SK-N-SH treated with all-trans-retinoic acid at 6 μM for 48 hours (cell line): ENCODE results near the gene NPR1.

Experiments used
- ATAC-seq: fragments of 200-7000 bp; cut with Tn5 transposase; 3 replicates; pipeline ENCODE4 v1.9.1; 2020; ENCODE audit warnings: mild to moderate bottlenecking, moderate library complexity
- ARNTL ChIP-seq: fragments of 450-650 bp; formaldehyde crosslinking; IDR thresholded peaks from 2 replicates; pipeline ENCODE4 v1.5.0; 2020; ENCODE audit warnings: low read depth, mild to moderate bottlenecking, moderate library complexity, borderline replicate concordance
- BACH2 ChIP-seq: fragments of 250-450 bp; sonication (Bioruptor Pico); IDR thresholded peaks from 2 replicates; pipeline ENCODE4 v1.9.0; 2021; ENCODE audit warnings: mild to moderate bottlenecking, borderline replicate concordance
- CSDC2 ChIP-seq: fragments of 250-450 bp; sonication (Bioruptor Pico); IDR thresholded peaks from 2 replicates; pipeline ENCODE4 v1.5.0; 2020; ENCODE audit warnings: mild to moderate bottlenecking, moderate library complexity
- ESRRG ChIP-seq: fragments of 250-450 bp; sonication (Bioruptor Pico); IDR thresholded peaks from 2 replicates; pipeline ENCODE4 v1.6.1; 2021; ENCODE audit warnings: mild to moderate bottlenecking
- GLIS3 ChIP-seq: fragments of 250-450 bp; sonication (Bioruptor Pico); IDR thresholded peaks from 2 replicates; pipeline ENCODE4 v1.5.0; 2020; ENCODE audit warnings: mild to moderate bottlenecking, moderate library complexity
- ISL1 ChIP-seq: fragments of 250-450 bp; sonication (Bioruptor Pico); IDR thresholded peaks from 2 replicates; pipeline ENCODE4 v2.1.2; 2022; ENCODE audit warnings: mild to moderate bottlenecking, moderate library complexity
- OSR1 ChIP-seq: fragments of 250-450 bp; sonication (Bioruptor Pico); IDR thresholded peaks from 2 replicates; pipeline ENCODE4 v1.8.0; 2022; ENCODE audit warnings: moderate library complexity, mild to moderate bottlenecking, inconsistent platforms
- PPARA ChIP-seq: fragments of 250-450 bp; sonication (Bioruptor Pico); IDR thresholded peaks from 2 replicates; pipeline ENCODE4 v1.5.0; 2020; ENCODE audit warnings: mild to moderate bottlenecking, borderline replicate concordance
- TCF4 ChIP-seq: fragments of 250-450 bp; sonication (Bioruptor Pico); IDR thresholded peaks from 2 replicates; pipeline ENCODE4 v1.8.0; 2021; ENCODE audit warnings: mild to moderate bottlenecking, moderate library complexity, borderline replicate concordance
- TOX ChIP-seq: fragments of 250-450 bp; sonication (Bioruptor Pico); IDR thresholded peaks from 2 replicates; pipeline ENCODE4 v1.8.0; 2021; ENCODE audit warnings: mild to moderate bottlenecking, moderate library complexity, borderline replicate concordance
- ZFP3 ChIP-seq: fragments of 250-450 bp; sonication (Bioruptor Pico); IDR thresholded peaks from 2 replicates; pipeline ENCODE4 v1.5.0; 2020; ENCODE audit warnings: mild to moderate bottlenecking, moderate library complexity
- ZFP30 ChIP-seq: fragments of 450-650 bp; formaldehyde crosslinking; IDR thresholded peaks from 2 replicates; pipeline ENCODE4 v1.5.0; 2022; ENCODE audit warnings: mild to moderate bottlenecking, moderate library complexity
- ZNF565 ChIP-seq: fragments of 450-650 bp; formaldehyde crosslinking; conservative IDR thresholded peaks from 2 replicates; pipeline ENCODE4 v1.5.0; 2020; ENCODE audit warnings: low read depth, mild to moderate bottlenecking, moderate library complexity
- ZNF70 ChIP-seq: fragments of 450-650 bp; formaldehyde crosslinking; IDR thresholded peaks from 2 replicates; pipeline ENCODE4 v1.5.0; 2020; ENCODE audit warnings: mild to moderate bottlenecking, moderate library complexity
- ZNF8 ChIP-seq: fragments of 450-650 bp; formaldehyde crosslinking; IDR thresholded peaks from 2 replicates; pipeline ENCODE4 v1.5.0; 2020; ENCODE audit warnings: mild to moderate bottlenecking, moderate library complexity
- TF ChIP-seq, protein P1 (sequence below): fragments of 250-450 bp; sonication (Bioruptor Pico); IDR thresholded peaks from 2 replicates; pipeline ENCODE4 v1.5.1; 2021; ENCODE audit warnings: mild to moderate bottlenecking, moderate library complexity
- TF ChIP-seq, protein P2 (sequence below): fragments of 250-450 bp; sonication (Bioruptor Pico); IDR thresholded peaks from 2 replicates; pipeline ENCODE4 v1.5.0; 2020; ENCODE audit warnings: mild to moderate bottlenecking, moderate library complexity
- TF ChIP-seq, protein P3 (sequence below): fragments of 250-450 bp; sonication (Bioruptor Pico); IDR thresholded peaks from 2 replicates; pipeline ENCODE4 v1.8.0; 2020; ENCODE audit warnings: mild to moderate bottlenecking, moderate library complexity, borderline replicate concordance
- TF ChIP-seq, protein P4 (sequence below): fragments of 250-450 bp; sonication (Bioruptor Pico); IDR thresholded peaks from 2 replicates; pipeline ENCODE4 v1.5.1; 2020; ENCODE audit warnings: low read depth, mild to moderate bottlenecking, moderate library complexity
- TF ChIP-seq, protein P5 (sequence below): fragments of 250-450 bp; sonication (Bioruptor Pico); IDR thresholded peaks from 2 replicates; pipeline ENCODE4 v1.8.0; 2021; ENCODE audit warnings: low read depth, mild to moderate bottlenecking, moderate library complexity, borderline replicate concordance

Gene NPR1

DNA sequence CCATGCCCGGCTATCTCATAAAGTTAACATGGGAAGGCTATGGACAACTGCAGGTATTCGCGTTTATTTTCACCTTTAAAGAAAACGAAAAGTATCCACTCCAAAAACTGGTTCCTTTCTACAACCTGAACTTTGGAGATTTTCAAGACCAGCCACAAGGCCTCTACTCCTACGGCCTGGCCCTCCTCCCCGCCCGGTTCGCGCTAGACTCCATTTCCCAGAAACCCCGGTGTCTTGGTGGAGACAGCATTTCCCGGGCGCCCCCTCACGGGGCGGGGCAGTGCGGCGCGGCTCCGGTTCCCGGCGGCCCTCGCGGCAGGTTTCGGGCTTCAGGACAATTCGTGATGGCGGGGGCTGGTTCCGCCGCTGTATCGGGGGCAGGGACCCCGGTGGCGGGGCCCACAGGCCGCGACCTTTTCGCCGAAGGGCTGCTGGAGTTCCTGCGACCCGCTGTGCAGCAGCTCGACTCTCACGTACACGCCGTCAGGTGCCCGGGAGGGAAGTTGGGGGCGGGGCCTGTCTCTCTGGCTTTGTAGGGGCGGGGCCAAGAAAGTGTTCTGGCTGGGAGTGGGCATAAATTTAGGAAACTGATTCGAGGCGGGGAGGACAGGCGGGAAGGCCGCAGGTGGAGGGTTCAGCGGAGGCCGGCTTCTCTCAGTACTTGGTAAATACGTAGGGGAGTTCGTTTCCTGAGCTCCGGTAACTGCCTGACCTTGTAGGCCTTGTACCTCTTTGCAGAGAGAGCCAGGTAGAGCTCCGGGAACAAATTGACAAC lies 19.9 kb upstream of the NPR1 start, which contains the start of gene SNAPIN:
SNAPIN (plus strand) TSS at position 304 of the 775 bp plus-strand sequence; CDS start at position 345, 41 bp downstream.
- TF ChIP-seq, protein P1, sequence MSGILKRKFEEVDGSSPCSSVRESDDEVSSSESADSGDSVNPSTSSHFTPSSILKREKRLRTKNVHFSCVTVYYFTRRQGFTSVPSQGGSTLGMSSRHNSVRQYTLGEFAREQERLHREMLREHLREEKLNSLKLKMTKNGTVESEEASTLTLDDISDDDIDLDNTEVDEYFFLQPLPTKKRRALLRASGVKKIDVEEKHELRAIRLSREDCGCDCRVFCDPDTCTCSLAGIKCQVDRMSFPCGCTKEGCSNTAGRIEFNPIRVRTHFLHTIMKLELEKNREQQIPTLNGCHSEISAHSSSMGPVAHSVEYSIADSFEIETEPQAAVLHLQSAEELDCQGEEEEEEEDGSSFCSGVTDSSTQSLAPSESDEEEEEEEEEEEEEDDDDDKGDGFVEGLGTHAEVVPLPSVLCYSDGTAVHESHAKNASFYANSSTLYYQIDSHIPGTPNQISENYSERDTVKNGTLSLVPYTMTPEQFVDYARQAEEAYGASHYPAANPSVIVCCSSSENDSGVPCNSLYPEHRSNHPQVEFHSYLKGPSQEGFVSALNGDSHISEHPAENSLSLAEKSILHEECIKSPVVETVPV (CRISPR knock-in tag), result no peak
- TF ChIP-seq TOX (CRISPR knock-in tag) (no peak), ZNF8 (no peak), PPARA (CRISPR knock-in tag) (no peak), BACH2 (CRISPR knock-in tag) (no peak), CSDC2 (CRISPR knock-in tag) (no peak), ESRRG (no peak), OSR1 (CRISPR knock-in tag) (no peak), ZFP30 (CRISPR knock-in tag) (no peak)
- TF ChIP-seq, all 23 proteins: peak for 0
- ATAC-seq, result peak; percentile 98

DNA sequence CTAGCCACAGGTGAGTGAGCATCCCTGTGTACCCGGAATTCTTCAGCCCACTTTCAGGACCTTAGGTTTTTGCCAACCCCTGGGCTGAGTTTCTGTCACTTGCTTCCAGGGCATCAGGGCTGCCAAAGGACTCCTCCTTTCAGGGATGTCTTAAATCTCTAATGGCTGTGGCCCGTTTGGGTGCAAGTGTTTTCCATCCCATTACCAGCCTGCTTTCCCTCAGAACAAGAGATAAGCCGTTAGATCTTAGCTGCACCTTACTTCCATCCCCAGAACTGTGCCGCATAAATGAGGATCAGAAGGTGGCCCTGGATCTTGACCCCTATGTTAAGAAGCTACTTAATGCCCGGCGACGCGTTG lies 19.3 kb upstream of the NPR1 start:
- peak; percentile 13 for ATAC-seq
- no peak for TF ChIP-seq GLIS3
- no peak for TF ChIP-seq ZNF70 (CRISPR knock-in tag)
- no peak for TF ChIP-seq ARNTL (CRISPR knock-in tag)
- no peak for TF ChIP-seq TOX (CRISPR knock-in tag)
- no peak for TF ChIP-seq OSR1 (CRISPR knock-in tag)
- no peak for TF ChIP-seq ESRRG
- TF ChIP-seq, protein P2, sequence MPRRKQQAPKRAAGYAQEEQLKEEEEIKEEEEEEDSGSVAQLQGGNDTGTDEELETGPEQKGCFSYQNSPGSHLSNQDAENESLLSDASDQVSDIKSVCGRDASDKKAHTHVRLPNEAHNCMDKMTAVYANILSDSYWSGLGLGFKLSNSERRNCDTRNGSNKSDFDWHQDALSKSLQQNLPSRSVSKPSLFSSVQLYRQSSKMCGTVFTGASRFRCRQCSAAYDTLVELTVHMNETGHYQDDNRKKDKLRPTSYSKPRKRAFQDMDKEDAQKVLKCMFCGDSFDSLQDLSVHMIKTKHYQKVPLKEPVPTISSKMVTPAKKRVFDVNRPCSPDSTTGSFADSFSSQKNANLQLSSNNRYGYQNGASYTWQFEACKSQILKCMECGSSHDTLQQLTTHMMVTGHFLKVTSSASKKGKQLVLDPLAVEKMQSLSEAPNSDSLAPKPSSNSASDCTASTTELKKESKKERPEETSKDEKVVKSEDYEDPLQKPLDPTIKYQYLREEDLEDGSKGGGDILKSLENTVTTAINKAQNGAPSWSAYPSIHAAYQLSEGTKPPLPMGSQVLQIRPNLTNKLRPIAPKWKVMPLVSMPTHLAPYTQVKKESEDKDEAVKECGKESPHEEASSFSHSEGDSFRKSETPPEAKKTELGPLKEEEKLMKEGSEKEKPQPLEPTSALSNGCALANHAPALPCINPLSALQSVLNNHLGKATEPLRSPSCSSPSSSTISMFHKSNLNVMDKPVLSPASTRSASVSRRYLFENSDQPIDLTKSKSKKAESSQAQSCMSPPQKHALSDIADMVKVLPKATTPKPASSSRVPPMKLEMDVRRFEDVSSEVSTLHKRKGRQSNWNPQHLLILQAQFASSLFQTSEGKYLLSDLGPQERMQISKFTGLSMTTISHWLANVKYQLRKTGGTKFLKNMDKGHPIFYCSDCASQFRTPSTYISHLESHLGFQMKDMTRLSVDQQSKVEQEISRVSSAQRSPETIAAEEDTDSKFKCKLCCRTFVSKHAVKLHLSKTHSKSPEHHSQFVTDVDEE (CRISPR knock-in tag), result no peak
- TF ChIP-seq, protein P3, sequence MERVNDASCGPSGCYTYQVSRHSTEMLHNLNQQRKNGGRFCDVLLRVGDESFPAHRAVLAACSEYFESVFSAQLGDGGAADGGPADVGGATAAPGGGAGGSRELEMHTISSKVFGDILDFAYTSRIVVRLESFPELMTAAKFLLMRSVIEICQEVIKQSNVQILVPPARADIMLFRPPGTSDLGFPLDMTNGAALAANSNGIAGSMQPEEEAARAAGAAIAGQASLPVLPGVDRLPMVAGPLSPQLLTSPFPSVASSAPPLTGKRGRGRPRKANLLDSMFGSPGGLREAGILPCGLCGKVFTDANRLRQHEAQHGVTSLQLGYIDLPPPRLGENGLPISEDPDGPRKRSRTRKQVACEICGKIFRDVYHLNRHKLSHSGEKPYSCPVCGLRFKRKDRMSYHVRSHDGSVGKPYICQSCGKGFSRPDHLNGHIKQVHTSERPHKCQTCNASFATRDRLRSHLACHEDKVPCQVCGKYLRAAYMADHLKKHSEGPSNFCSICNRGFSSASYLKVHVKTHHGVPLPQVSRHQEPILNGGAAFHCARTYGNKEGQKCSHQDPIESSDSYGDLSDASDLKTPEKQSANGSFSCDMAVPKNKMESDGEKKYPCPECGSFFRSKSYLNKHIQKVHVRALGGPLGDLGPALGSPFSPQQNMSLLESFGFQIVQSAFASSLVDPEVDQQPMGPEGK (CRISPR knock-in tag), result no peak
- TF ChIP-seq, protein P4, sequence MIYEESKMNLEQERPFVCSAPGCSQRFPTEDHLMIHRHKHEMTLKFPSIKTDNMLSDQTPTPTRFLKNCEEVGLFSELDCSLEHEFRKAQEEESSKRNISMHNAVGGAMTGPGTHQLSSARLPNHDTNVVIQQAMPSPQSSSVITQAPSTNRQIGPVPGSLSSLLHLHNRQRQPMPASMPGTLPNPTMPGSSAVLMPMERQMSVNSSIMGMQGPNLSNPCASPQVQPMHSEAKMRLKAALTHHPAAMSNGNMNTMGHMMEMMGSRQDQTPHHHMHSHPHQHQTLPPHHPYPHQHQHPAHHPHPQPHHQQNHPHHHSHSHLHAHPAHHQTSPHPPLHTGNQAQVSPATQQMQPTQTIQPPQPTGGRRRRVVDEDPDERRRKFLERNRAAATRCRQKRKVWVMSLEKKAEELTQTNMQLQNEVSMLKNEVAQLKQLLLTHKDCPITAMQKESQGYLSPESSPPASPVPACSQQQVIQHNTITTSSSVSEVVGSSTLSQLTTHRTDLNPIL (CRISPR knock-in tag), result no peak
- no peak for TF ChIP-seq ISL1 (CRISPR knock-in tag)
- no peak for TF ChIP-seq TCF4 (CRISPR knock-in tag)
- no peak for TF ChIP-seq ZNF565 (CRISPR knock-in tag)

DNA sequence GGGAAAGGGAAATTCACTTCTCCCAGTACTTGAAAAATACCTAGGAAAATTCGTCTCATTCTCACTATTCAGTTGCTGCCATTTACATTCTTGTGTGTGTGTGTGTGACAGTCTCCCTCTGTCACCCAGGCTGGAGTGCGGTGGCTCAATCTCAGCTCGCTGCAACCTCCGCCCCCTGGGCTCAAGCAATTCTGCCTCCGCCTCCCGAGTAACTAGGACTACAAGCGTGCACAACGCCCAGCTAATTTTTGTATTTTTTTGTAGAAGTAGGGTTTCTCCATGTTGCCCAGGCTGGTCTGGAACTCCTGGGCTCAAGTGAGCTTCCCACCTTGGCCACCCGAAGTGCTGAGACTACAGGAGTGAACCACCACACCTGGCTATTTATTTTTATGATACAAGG lies 18.8 kb upstream of the NPR1 start:
- TF ChIP-seq ZFP3 (CRISPR knock-in tag) (no peak), BACH2 (CRISPR knock-in tag) (no peak)
- no peak for ATAC-seq

DNA sequence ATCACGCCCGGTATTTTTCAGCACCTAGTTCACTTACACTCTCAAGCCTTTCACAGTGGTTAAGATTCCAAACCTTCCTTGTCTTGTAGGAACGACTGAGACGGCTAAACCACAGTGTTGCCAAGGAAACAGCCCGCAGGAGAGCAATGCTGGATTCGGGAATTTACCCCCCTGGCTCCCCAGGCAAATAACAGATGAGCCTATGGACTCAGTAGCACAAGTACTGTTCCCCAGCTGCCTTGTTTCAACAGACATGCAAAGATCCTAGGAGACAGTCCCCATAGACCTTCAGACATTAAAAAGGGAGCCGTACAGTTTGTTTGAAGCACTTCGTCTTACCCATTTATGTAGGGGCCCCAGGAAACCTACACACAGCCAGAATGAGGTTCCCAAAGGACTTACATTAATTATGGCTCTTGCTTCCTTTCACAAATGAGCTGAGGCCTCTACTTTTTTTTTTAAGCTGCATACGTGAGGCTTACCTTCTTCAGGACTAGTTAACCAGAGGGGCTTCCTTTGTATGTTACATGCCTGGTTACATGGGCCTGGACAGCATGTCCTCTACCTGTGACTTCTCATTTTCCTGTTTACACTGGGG lies 17.3 kb upstream of the NPR1 start:
- TF ChIP-seq TOX (CRISPR knock-in tag), result 0 out of 2 replicates have a peak, but pooled peaks have one; percentile 32
- TF ChIP-seq, protein P4 (CRISPR knock-in tag), result 0 out of 2 replicates have a peak, but pooled peaks have one; percentile 35
- TF ChIP-seq ZFP30 (CRISPR knock-in tag), result no peak
- TF ChIP-seq, protein P5, sequence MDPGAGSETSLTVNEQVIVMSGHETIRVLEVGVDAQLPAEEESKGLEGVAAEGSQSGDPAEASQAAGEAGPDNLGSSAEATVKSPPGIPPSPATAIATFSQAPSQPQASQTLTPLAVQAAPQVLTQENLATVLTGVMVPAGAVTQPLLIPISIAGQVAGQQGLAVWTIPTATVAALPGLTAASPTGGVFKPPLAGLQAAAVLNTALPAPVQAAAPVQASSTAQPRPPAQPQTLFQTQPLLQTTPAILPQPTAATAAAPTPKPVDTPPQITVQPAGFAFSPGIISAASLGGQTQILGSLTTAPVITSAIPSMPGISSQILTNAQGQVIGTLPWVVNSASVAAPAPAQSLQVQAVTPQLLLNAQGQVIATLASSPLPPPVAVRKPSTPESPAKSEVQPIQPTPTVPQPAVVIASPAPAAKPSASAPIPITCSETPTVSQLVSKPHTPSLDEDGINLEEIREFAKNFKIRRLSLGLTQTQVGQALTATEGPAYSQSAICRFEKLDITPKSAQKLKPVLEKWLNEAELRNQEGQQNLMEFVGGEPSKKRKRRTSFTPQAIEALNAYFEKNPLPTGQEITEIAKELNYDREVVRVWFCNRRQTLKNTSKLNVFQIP, result no peak
- TF ChIP-seq, all 23 proteins: peak for 2
- no peak for ATAC-seq
